GM23338 (cell line): Measurements from ENCODE around the gene ZNF664. TPM values are rescaled to one million over a fixed set of nuclear protein-coding genes. Genes with fewer than 3 reads are reported as not detected.

ENCODE experiments used
- ATAC-seq: fragments of 200-7000 bp; cut with Tn5 transposase; 3 replicates; pipeline ENCODE4 v1.9.1; 2020
- DNase-seq: peaks from one replicate; pipeline ENCODE4 v3.0.0-alpha.2; 2015; ENCODE audit warnings: low spot score
- H2AFZ ChIP-seq: fragments of 200-600 bp; sonication (generic); 2 replicates; pipeline ENCODE4 v1.8.0; 2016; ENCODE audit warnings: antibody characterized with exemption, mild to moderate bottlenecking, moderate library complexity
- H3F3A ChIP-seq: fragments of 200-600 bp; sonication (generic); replicated peaks from 2 replicates; pipeline ENCODE4 v1.8.0; 2017; ENCODE audit warnings: antibody characterized with exemption, mixed run types, low read depth
- H3K27ac ChIP-seq: fragments of 200-600 bp; sonication (generic); 2 replicates; pipeline ENCODE4 v1.6.1; 2016; ENCODE audit warnings: low read depth
- H3K27me3 ChIP-seq: fragments of 200-600 bp; sonication (generic); 2 replicates; pipeline ENCODE4 v1.8.0; 2016; ENCODE audit warnings: mild to moderate bottlenecking, mixed run types, moderate library complexity; ENCODE audit not compliant: insufficient read depth
- H3K36me3 ChIP-seq: fragments of 200-600 bp; sonication (generic); 2 replicates; pipeline ENCODE4 v1.8.0; 2016; ENCODE audit warnings: mild to moderate bottlenecking; ENCODE audit not compliant: insufficient read depth
- H3K4me1 ChIP-seq: fragments of 200-600 bp; sonication (generic); 2 replicates; pipeline ENCODE4 v1.8.0; 2016; ENCODE audit warnings: mild to moderate bottlenecking, moderate library complexity; ENCODE audit not compliant: insufficient read depth
- H3K4me2 ChIP-seq: fragments of 200-600 bp; sonication (generic); 2 replicates; pipeline ENCODE4 v1.7.1; 2017; ENCODE audit warnings: mixed run types
- H3K4me3 ChIP-seq: fragments of 200-600 bp; sonication (generic); 2 replicates; pipeline ENCODE4 v1.6.1; 2016; ENCODE audit warnings: mixed run types
- H3K79me2 ChIP-seq: fragments of 200-600 bp; sonication (generic); replicated peaks from 2 replicates; pipeline ENCODE4 v1.8.0; 2017; ENCODE audit warnings: mild to moderate bottlenecking; ENCODE audit not compliant: insufficient read depth
- H3K9me2 ChIP-seq: fragments of 200-600 bp; sonication (generic); 2 replicates; pipeline ENCODE4 v1.8.0; 2017; ENCODE audit not compliant: insufficient read depth
- H4K20me1 ChIP-seq: fragments of 200-600 bp; sonication (generic); replicated peaks from 2 replicates; pipeline ENCODE4 v1.8.0; 2017; ENCODE audit warnings: mild to moderate bottlenecking; ENCODE audit not compliant: insufficient read depth
- H3K27ac Mint-ChIP-seq: 2 replicates; pipeline ENCODE4 v1.8.0; 2020; ENCODE audit warnings: inconsistent platforms, mild to moderate bottlenecking, moderate library complexity, mixed read lengths
- H3K27me3 Mint-ChIP-seq: 3 replicates; pipeline ENCODE4 v1.8.0; 2022; ENCODE audit warnings: low read depth, mild to moderate bottlenecking, moderate library complexity, mixed read lengths, inconsistent platforms; ENCODE audit not compliant: insufficient read depth, poor library complexity
- H3K36me3 Mint-ChIP-seq: 3 replicates; pipeline ENCODE4 v1.8.0; 2021; ENCODE audit warnings: low read depth, mild to moderate bottlenecking, inconsistent platforms, moderate library complexity, mixed read lengths
- H3K4me1 Mint-ChIP-seq: 3 replicates; pipeline ENCODE4 v1.8.0; 2020; ENCODE audit warnings: mild to moderate bottlenecking, inconsistent platforms, mixed read lengths
- H3K4me3 Mint-ChIP-seq: 3 replicates; pipeline ENCODE4 v1.8.0; 2021; ENCODE audit warnings: moderate library complexity, mild to moderate bottlenecking, inconsistent platforms, mixed read lengths
- H3K9me3 Mint-ChIP-seq: 3 replicates; pipeline ENCODE4 v1.8.0; 2020; ENCODE audit warnings: moderate library complexity, mild to moderate bottlenecking, inconsistent platforms, mixed read lengths
- CTCF ChIP-seq, 2 experiments: fragments of 200-600 bp in 1 of 2; sonication (generic) in 1 of 2; conservative IDR thresholded peaks; 2 replicates each; pipeline versions ENCODE4 v1.5.1 to v1.6.1; 2016 to 2017; ENCODE audit warnings: antibody characterized with exemption in 2 of 2, low read depth in 2 of 2, mild to moderate bottlenecking in 2 of 2, moderate library complexity in 1 of 2
- ETS1 ChIP-seq: IDR thresholded peaks from 2 replicates; pipeline ENCODE4 v1.6.1; 2016; ENCODE audit warnings: antibody characterized with exemption
- EZH2 ChIP-seq: fragments of 200-600 bp; sonication (generic); IDR thresholded peaks from one replicate; pipeline ENCODE4 v1.8.0; 2017; ENCODE audit warnings: antibody characterized with exemption, mild to moderate bottlenecking, low read depth; ENCODE audit not compliant: unreplicated experiment
- EZH2phosphoT487 ChIP-seq: fragments of 200-600 bp; sonication (generic); IDR thresholded peaks from one replicate; pipeline ENCODE4 v1.8.1; 2018; ENCODE audit warnings: antibody characterized with exemption; ENCODE audit not compliant: unreplicated experiment
- NANOG ChIP-seq: IDR thresholded peaks from 2 replicates; pipeline ENCODE4 v1.6.1; 2016; ENCODE audit warnings: antibody characterized with exemption, borderline replicate concordance
- POLR2AphosphoS5 ChIP-seq: IDR thresholded peaks from 2 replicates; pipeline ENCODE4 v1.6.1; 2016; ENCODE audit warnings: antibody characterized with exemption, low read depth
- REST ChIP-seq: IDR thresholded peaks from one replicate; pipeline ENCODE4 v1.6.1; 2018; ENCODE audit warnings: antibody characterized with exemption; ENCODE audit not compliant: unreplicated experiment
- STAT1 ChIP-seq: IDR thresholded peaks from one replicate; pipeline ENCODE4 v1.6.1; 2016; ENCODE audit warnings: antibody characterized with exemption; ENCODE audit not compliant: unreplicated experiment
- ZNF331 ChIP-seq: fragments of 250-450 bp; sonication (Bioruptor Pico); IDR thresholded peaks from 2 replicates; pipeline ENCODE4 v1.5.0; 2020; ENCODE audit warnings: low read depth, mild to moderate bottlenecking, moderate library complexity
- ZNF462 ChIP-seq: fragments of 250-450 bp; sonication (Bioruptor Pico); IDR thresholded peaks from 2 replicates; pipeline ENCODE4 v1.5.0; 2020; ENCODE audit warnings: mild to moderate bottlenecking, moderate library complexity
- polyA plus RNA-seq: library from polyadenylated mRNA; unstranded; fragments of >200 nt; fragmentation: Nextera tagmentation; extraction: Ambion mirVana; gene quantifications from 2 replicates; pipeline ENCODE4 v1.2.1, GENCODE V29; 2016
- total RNA-seq: library from RNA; depleted of rRNA; stranded (reverse); fragments of >200 nt; shearing (Covaris generic); gene quantifications from 2 replicates; pipeline ENCODE4 v1.2.3, GENCODE V29; 2014

The ZNF664 gene
- total and polyA plus RNA-seq, 2 experiments from 2014 or later, result 8.1 to 35.2 TPM

- TF ChIP-seq EZH2 (no peak), NANOG (no peak), ETS1 (no peak)
Measured at GRCh38 chr12:124002021-124002644, 29.1 kb downstream of the ZNF664 start (continued).

- H3K36me3 ChIP-seq, result no peaks in the 10 kb centered on the region; the same call in 1 of the 2 replicates
- ATAC-seq (no peak), DNase-seq (no peak)
- H2AFZ ChIP-seq, result no peak overlapping the region
- H3K27ac ChIP-seq, result no peak overlapping the region
- Mint-ChIP-seq H3K4me3 (no peak overlapping the region), H3K27ac (no peak overlapping the region), H3K36me3 (peaks cover 4% of the 10 kb centered on the region; the same call in 2 of the 3 replicates), H3K9me3 (no peaks in the 10 kb centered on the region), H3K27me3 (peaks cover 3% of the 10 kb centered on the region), H3K4me1 (peaks cover 8% of the 10 kb centered on the region)
- peaks cover 15% of the 10 kb centered on the region; the same call in 1 of the 2 replicates for H4K20me1 ChIP-seq
- no peaks in the 10 kb centered on the region for H3K9me2 ChIP-seq
- H3K79me2 ChIP-seq, result no peaks in the 10 kb centered on the region
- H3F3A ChIP-seq, result no peaks in the 10 kb centered on the region
- H3K4me3 ChIP-seq, result no peak overlapping the region
- no peak overlapping the region for H3K4me2 ChIP-seq
- H3K4me1 ChIP-seq, result no peaks in the 10 kb centered on the region
- H3K27me3 ChIP-seq, result no peaks in the 10 kb centered on the region
- TF ChIP-seq ETS1 (no peak), POLR2AphosphoS5 (no peak), ZNF462 (no peak), NANOG (no peak), EZH2phosphoT487 (no peak), EZH2 (no peak), CTCF (conservative IDR thresholded peaks at IDR 0.05; ENCODE audit: low read depth in 2 of 2) (no peak), STAT1 (no peak), REST (no peak), ZNF331 (no peak)
Measured at GRCh38 chr12:124002654-124003053, 29.6 kb downstream of the ZNF664 start.
